GM18873 (cell line): ENCODE results near the gene OR4E2.
"Not testable (repeated sequence)": the region's sequence is repeated elsewhere in the genome, so short reads cannot be mapped to it uniquely, and the experiment has no call there.

Experiments
- ATAC-seq: cut with Tn5 transposase; IDR thresholded peaks from one replicate; pipeline ENCODE4 v1.9.1; 2021; ENCODE audit warnings: mild to moderate bottlenecking, moderate library complexity, moderate number of reproducible peaks; ENCODE audit not compliant: unreplicated experiment, low FRiP score

OR4E2 gene

DNA sequence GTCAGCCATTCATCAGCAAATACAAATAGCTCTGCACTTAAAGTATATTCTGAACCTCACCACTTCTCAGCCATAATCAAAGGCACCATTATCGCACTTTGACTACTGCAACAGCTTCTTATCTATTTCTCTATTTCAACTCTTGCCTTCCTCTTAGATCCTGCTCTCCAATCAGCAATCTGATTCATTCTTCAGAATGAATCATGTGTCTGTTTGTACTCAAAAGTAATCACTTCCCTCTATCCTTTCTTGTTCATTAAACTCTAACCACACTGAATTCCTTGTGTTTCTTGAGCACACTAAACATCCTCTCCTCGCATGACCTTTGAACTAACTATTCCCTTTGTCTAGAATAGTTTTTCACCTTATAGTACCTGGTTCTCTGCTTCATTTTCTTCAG is 32.8 kb downstream of the OR4E2 start:
- ATAC-seq = no peak

DNA sequence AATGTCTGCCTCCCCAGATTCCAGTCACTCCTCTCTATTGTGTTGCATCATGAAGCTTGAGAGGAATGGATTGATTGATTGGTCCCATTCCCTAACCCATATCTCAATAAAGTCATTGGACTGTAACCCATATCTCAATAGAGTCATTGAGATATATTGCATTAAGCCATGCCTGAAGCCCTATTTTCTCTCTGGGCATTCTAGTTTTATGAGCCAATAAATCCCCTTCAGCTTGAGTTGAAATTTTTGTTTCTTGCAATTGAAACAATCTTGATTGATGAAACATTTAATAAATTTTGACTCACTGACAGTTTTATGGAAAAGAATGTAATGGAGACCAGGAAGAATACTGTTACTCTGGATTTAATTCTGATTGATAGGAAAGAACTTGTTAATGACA is 40.8 kb downstream of the OR4E2 start:
- ATAC-seq = no peak

DNA sequence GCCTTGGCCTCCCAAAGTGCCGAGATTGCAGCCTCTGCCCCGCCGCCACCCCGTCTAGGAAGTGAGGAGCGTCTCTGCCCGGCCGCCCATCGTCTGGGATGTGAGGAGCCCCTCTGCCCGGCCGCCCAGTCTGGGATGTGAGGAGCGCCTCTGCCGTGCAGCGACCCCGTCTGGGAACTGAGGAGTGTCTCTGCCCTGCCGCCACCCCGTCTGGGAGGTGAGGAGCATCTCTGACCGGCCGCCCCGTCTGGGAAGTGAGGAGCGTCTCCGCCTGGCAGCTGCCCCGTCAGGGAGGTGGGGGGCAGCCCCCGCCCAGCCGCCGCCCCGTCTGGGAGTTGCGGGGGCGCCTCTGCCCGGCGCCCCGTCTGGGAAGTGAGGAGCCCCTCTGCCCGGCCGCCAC is 44.0 kb downstream of the OR4E2 start:
- not testable (repeated sequence) for ATAC-seq

DNA sequence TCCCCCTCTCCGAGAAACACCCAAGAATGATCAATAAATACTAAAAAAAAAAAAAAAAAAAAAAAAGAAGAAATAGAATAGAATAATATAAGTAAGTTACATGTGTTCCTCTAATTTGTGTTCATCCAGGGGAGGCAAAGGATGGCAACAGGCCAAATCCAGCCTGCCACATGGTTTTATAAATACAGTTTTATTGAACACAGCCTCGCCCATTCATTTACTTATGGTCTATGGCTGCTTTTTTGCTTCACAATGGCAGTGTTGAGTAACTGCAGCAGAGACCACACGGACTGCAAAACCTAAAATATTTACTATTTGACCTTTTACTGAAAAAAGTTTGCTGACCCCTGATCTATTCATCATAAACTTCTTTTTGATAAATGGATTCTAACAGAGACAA is 44.9 kb downstream of the OR4E2 start:
- not testable (repeated sequence) for ATAC-seq

DNA sequence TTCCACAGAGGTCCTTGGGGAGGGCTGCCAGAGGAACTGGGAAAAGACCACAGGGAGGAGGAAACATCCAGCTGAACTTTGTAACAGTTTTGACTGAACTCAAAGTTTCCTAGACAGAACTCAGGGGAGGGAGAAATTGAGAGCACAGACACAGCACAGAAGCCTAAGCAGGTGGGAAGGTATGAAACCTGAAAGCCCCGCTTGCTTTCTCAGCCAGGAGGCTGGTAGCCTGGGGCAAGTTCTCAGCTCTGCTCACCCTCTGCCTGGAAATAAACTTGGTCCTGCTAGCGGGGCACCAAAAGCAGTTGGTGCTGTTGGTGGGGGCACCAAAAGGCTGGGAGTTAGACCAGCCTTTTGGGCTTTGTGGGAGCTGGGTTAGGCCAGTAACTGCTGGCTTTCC is 45.9 kb downstream of the OR4E2 start:
- no peak for ATAC-seq

DNA sequence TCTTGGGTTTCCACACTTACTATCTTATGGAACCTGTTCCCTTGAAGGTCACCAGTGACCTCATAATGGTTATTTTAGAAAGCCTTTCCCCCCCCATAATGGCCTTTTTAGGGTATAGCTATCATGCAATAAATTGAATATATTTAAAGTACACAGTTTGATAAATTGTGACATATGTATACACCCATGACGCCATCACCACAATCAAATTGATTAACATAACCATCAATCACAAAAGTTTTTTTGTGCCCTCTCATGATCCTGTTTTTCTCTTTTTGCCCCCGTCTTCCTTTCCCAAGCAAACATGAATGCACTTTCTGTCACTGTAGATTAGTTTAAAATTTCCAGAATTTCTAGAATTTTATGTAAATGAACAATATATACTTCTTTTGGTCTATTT is 48.7 kb downstream of the OR4E2 start:
- no peak for ATAC-seq

DNA sequence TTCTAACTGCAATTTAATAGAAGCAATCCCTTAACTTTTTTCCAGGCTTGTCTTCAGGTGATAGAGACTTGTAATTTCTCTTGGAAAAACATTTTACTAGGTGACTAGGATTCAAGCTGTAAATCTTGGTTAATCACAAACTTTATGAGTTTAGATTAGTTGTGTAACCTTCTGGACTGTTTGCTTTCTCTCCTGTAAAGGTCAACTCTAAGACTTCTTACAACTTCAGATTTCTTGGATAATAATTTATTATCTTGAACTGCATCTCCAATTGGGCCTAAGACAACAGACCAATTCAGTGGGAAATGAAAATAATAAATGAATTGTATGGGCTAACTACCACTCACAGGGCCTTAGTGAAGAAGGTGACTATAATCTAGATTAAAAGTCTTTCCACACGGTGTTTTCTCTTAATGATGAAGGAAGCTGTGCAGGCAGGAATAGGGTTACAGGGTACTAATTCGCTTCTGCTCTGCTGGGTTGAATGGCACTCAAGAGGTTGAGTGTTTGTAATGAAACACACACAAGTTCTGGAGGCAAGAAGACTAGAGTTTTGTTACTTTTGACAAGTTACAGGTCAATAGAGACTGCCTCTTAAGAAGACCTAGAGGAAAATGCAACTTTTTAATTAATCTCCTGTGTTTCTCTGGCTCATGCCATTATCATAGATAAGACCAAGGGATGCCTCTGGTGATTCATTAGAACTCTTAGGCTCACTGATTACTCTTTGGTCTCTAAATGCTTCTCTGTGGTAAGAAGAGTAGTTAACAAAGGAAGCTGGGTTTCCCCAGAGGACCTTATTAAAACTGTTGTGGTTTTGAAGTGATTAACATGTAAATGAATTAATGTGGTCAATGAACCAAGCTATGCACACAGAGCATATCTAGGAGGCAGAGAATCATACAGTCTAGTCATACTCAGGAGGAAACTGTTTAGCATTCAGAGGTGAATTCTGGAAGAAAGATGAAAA is 50.0 kb downstream of the OR4E2 start:
- ATAC-seq = no peak

DNA sequence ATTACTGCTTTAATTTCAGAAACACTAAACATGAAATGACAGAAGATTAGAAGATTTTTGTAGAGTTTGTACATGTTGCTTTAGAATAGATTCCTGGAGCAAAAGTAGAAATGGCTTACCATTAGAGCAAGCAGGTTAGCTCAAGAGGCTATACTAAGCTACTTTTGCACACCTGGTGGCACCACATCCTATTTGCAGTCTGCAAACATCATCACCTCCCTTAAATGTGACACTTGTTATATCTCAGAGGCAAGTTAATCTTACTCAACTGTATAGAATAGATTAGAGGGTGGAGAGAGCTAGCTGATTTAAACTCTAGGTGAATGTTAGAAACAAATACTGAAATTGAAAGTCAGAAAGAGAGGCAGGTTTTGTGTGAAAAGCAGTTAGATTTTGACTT is 50.7 kb downstream of the OR4E2 start:
- no peak for ATAC-seq

DNA sequence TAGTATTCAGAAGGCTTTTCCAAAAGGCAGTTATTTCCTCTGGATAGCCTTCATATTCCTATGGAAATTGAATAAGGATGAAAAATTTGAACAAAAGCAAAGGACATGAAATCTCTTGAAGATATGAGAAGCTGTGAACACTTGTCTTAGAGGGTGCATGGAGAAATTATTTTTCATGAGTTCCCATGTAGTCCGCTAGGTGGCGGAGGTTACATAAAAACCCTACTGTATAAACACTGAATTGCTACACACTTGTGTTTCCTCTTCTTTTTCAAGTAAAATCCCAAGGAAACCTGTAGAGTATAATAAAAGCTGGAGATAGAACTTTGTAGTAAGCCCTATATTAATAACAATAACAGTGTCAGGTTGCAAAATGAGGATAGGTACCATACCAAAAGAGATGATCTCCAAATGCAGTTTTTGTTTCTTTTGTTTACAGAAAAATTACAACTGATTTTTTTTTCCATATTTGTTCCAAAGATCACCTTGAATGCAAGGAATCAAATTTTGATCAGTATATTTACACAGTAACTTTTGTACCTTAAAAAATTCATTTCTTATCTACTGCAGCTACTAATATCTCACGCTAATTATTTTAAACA is 57.8 kb downstream of the OR4E2 start:
- ATAC-seq = no peak

DNA sequence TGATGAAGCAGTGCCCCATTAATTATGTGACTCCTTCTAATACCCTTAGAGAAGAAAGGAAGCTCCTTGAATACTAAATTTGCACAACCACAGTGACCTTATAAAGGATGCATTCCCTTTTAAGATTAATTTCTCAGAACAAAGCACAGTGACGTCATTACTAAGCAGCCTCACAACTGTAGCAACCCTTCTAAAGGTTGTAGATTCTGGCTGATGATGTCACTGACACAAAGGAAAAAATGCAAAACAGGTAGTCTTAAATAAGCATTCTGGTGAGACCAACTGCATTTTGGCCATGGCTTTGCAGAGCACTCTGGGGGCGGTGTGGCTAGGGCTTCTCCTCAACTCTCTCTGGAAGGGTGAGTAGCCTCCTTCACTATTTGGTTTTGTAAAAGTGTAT is 58.4 kb downstream of the OR4E2 start:
- no peak for ATAC-seq

DNA sequence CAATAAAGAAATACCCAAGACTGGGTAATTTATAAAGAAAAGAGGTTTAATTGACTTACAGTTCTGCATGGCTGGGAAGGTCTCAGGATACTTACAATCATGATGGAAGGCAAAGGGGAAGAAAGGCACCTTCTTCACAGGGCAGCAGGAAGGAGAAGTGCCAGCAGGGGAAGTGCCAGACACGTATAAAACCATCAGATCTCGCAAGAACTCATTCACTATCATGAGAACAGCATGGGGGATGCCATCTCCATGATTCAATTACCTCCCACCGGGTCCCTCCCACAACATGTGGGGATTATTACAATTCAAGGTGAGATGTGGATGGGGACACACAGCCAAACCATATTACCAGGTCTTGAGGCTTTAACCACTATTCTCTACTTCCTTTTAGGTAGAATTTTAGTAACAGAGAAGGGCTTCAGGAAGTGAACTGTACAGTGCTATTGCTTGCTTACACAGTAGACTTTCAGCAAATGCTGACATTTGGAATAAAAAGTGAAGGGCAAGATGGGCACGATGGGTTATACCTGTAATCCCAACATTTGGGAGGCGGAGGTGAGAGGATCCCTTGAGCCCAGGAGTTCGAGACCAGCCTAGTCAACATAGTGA is 60.8 kb downstream of the OR4E2 start:
- ATAC-seq = no peak
